GM18907 (cell line): Measurements from ENCODE around the gene BRICD5.
"Not testable (repeated sequence)": the region's sequence is repeated elsewhere in the genome, so short reads cannot be mapped to it uniquely, and the experiment has no call there.

Experiments used
- ATAC-seq: cut with Tn5 transposase; IDR thresholded peaks from one replicate; pipeline ENCODE4 v1.9.1; 2021; ENCODE audit warnings: mild to moderate bottlenecking, moderate library complexity; ENCODE audit not compliant: unreplicated experiment

BRICD5 gene

DNA sequence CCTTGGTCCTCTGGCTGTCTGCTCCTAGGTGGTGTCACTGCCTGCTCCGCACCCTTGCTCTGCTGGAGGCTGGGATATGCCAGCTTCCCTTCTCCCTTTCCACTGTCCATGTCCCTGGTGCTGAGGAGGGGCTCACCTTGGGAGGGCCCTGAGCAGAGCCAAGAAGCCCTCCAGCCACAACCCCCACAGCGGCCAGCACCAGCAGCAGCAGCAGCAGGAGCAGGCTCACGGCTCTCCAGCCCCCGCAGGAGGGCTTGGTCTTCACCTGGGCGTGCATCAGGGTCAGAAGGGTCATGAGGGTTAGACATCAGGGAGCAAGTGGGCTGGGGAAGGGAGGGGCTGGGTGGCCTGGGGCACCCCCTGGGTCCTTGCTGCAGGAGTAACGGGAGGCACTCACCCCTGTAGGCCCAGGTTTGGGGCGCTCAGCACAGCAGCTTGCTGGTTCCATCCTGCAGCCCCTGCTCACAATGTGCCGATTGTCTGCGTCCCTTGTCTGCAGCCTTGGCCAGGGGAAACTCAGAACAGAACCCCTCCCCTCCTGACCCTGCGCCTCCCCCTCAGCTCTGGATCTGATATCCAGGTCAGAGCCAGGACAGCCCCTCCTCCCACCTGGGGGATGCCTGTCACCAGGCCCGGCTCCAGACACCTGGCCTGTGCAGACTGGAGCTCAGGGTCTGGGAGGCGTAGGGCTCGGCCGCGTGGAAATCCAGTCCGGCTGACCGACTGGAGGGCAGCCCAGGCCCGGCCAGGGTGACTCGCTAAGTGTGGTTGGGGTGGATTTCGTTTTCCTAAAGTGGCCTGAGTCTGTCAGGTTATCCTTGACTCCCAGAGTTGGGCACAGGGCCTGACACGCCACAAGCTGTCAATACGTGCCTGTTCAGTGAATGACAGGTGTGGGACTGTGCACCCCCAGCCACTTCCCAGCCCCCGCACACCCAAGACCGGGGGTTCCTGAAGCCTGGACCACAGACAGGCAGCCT lies at the start of gene BRICD5:
Gene BRICD5 (minus strand): TSS at position 478 of the 980 bp plus-strand sequence. CDS start 30 bp downstream, at position 448.
- ATAC-seq: no peak

DNA sequence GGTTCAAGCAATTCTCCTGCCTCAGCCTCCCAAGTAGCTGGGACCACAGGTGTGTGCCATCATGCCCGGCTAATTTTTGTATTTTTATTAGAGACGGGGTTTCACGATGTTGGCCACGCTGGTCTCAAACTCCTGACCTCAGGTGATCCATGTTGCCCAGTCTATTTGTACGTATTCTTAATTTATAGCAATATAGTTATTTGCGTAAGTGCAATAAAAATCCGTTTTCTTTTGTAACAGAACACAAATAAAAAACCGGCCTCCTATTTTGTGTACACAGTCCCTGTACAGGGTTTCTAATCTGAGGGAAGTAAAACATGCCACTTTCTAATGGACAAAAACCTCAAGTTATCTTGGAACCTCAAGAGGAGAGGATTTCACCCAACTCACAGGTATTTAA lies 49.6 kb upstream of the BRICD5 start:
- no peak for ATAC-seq

DNA sequence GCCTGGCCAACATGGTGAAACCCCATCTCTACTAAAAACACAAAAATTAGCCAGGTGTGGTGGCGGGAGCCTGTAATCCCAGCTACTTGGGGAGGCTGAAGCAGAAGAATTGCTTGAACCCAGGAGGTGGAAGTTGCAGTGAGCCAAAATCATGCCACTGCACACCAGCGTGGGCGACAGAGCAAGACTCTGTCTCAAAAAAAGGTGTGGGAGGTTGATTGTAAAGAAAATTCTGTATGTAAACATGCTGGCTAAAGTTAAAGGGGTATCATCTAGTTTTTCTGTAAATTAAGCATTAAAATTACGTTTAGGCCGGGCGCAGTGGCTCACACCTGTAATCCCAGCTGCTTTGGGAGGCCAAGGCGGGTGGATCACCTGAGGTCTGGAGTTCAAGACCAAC lies 47.9 kb upstream of the BRICD5 start:
- ATAC-seq: not testable (repeated sequence)

DNA sequence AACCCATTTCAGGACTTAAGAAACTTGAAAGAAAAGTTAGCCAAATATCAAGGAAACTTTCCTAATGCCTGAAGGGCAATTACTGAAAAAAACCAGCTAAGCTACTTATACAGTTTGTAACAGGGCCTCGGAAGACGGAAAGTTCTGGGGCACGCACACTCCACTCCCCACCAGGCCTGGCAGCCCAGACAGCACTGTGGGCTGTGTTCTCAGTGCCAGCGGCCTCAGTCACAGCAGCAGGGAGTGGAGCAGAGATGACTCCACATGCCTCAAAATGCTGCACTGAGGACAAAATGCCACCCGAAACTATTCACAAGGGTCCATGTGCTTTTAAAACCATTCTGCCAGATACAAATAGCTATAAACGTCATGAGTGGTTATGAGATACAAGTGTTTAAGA lies 47.1 kb upstream of the BRICD5 start:
- ATAC-seq: no peak

DNA sequence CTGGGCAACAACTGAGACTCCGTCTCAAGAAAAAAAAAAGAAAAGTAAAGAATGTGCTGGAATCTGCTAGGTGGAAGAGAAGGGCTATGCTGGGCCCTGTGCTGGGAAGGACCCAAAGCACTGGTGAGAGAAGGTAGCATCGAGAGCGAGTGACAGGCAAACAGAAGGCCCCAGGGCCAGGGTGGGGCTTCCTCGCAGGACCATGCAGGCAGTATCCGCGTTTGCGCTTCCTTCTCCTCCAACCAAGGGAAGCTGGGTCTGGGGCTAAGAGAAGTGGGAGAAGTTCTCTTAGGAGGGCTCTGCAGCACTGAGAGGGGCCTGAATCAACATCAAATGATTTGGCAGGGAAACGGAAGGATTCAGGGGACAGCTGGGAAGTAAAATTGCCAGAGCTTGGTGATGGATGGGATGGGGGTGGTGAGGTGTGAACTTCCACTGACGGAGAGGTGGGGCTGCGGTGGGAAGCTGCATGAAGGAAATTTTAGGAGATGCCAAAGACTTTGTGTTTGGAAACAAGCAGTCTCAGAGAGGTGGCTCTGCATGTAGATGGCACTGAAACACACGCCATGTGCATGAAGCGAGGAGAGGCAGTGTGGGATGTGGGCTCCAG lies 46.0 kb upstream of the BRICD5 start:
- ATAC-seq: no peak

DNA sequence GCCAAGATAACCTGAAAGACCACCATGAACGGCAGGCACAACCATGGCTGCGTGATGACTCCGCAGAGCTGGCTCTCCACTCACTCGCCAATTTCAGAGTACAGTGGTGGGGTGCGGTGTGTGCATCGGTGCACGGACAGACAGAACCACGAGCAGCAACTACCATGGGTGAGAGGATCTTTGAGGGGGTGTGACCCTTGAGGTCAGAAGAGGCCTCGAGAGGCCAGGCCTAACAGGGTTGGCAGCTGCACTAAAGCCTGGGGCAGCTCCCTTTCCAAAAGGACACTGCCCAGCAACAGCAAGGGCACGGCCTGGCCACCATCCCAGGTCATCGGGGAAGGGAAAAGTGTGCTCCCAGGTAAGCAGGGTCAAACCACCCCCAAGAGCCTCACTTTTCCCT lies 42.6 kb upstream of the BRICD5 start:
- ATAC-seq: no peak

DNA sequence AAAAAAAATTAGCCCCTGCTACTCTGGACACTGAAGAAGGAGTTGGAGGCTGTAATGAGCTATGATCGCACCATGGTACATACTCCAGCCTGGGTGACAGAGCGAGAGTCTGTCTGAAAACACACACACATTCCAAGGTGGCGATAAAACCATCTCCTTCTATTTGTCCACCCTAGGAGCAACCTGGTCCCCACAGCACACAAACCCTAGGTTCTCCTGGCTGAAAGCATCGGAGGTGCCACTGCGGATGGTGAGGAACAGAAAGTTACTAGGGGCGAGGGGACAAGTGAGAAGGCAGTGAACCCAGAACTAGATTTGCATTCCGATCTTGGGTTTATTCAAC lies 42.1 kb upstream of the BRICD5 start:
- ATAC-seq: no peak

DNA sequence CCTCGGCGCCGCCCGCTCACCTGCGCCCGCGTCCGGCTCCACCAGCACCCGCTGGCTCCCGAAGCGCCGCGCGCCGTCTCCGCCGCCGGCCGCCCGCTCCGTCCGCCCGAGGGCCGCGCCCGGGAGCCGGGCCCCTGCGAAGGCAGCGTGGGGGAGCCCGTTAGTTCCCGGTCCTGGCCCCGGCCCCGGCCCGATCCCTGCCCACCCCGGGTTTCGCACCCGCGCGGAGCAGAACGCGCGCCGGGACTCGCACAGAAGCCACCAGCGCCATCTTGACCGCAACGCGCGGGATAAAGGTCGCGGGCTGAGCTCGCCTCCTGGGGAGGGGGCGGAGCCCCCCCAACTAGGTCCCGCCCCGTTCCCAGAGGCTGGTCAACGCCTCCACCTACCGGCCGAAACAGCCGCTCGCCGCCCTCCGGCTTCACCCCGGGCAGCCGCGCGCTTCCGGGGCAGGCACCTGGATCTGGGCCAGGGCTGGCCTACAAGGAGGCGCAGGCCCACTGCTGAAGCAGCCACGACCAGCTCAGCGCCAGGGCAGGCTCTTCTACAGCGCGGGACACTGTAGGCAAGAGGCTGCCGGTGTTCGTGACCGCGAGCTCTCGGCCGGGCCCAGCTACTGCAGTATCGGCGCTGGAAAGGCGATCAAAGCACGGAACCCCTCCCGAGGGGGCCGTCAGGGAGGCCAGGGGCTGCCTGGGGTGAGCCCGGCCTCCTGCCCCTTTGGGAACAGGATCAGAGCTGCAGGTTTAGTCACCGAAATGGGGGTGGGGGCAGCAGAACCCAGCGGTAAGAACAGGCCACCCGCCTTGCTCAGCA lies 40.8 kb upstream of the BRICD5 start, which contains the start of gene ECI1:
Gene ECI1 (minus strand): TSS at position 292 of the 816 bp plus-strand sequence. CDS start 21 bp downstream, at position 271.
- ATAC-seq: peak; percentile 88

DNA sequence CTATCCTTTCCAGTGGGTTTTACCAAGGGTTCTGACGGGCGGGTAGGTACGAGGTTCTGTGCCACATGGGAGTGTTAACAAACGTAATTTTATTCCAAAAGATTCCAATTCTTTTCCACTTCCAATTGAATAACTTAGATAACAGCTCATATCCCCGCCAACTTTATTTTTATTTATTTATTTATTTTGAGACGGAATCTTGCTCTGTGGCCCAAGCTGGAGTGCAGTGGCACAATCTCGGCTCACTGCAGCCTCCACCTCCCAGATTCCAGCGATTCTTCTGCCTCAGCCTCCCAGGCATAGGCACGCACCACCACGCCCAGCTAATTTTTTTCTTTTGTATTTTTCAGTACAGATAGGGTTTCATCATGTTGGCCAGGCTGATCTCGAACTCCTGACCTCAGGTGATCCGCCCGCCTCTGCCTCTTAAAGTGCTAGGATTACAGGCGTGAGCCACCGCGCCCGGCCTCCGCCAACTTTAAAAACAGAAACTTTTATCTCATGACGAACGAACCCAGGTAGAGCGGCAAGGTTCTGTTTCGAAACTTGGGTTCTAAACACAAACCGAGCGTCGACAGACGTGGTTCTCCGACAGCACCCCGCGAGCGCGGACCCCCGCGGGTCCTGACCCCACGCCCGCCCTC lies 40.1 kb upstream of the BRICD5 start:
- no peak for ATAC-seq

DNA sequence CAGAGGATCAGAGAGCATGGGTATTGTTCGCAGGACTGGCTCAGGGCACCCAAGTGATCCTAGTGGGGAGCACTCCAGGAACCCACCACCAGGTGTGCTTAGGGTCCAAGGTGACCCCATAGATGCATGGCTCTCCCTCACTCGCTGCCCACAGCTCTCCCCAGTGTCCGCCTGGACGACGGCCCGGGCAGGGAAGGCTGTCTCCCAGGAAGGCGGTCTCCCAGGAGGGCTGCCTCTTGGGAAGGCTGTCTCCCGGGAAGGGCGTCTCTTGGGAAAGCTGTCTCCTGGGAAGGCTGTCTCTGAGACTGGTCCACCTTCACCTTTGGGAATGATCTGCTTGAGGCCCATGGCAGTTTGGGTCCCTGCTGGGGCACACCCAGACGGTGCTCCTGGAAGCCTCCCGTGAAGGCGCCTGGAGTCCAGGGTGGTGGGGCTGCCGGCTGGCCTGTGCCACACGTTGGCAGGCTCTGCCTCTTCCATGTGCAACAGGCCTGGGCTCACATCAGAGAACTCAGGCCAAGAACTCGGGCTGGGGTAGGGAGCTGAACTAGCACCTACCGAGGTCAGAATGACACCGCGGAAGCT lies 35.7 kb upstream of the BRICD5 start:
- no peak for ATAC-seq

DNA sequence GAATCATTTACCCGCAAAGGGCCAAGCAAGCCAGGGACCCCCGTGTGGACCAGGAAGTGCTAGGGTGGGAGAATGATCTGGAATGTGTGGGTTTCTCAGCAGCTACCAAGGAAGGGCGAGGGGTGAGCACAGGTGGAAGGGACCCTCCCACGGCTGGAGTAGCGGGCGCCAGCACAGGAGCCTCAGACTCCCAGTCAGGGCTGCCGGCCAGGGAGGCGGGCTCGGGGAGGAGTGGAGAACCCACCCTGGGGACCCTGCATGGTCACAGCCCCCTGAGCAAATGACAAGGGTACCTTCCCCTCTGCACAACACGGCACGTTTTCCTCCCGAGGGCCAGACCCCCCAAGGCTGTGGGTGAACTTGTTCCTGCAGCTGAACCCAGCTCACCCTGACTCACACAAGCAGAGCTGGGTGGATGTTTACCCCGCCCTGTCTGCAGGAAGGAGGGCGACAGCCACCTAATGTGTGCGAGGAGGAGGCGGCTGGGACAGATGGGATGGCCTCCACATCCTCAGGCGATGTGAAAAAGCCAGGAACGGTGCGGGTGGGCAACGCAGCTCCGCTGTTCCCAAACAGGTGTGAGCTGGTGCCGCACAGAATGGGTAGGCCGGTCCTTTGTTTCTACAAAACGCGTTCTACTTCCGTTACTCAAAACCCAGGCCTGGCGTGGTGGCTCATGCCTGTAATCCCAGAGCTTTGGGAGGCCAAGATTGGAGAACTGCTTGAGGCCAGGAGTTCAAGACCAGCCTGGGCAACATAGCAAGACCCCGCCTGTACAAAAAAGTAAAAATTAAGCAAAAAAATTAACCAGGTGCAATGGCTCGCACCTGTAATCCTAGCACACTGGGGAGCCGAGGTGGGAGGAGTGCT lies 34.5 kb upstream of the BRICD5 start:
- no peak for ATAC-seq

DNA sequence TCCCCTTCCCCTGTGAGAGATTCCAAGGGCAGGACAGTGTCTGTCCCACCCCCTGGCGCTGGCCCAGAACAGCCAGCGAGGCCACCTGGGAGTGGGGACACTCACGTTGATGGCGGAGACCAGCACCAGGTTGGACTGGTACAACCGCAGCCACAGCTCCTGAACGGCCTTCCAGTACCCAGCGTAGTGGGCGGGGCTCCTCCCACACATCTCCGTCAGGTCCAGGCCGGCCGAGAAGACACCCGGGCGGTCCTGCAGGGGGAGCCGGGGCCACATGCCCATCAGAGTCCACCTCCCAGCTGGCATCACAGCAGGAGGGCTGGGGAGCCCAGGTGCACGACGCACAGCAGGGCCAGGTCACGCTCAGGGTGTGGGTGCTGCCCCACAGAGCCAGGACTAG lies 33.6 kb upstream of the BRICD5 start:
- no peak for ATAC-seq

DNA sequence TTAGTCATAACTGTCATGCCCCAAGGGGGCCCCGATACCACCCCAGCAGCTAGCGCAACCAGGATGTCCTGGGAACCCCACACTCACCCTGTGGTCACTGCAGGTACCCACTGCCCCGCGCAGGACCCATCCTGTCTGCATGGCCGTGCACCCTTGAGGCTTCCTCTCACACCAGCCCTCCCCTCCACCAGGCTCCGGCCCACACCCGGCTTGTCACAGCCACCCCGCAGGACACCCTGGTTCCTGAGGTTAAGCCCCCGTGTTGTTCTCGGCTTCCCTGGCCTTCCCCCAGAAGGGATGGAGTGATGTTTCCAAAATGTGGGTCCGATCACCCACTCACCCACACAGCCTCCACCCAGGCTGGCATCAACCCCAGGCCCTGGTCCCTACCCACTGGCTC lies 33.1 kb upstream of the BRICD5 start:
- no peak for ATAC-seq

DNA sequence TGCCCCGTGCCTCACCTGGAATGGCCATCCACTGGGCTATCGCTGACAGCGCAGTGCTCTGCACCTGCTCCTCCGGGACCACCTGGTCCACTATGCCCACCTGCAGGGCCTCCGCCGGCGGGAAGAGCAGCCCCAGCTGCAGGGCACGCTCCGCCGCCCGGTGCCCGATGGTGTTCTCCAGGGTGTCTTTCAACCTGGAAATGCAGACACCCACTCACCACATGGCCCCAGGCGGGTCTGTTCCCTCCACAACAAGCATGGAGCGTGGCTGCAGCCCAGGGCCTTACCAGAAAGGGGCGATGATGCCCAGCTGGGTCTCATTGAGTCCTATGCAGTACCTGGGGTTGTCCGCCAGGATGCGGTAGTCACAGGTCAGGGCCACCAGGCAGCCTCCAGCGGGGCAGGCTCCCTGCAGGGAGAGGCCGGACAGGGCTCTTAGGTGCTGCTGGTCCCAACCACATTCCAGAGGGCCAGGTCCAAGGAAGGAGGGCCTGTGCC lies 32.4 kb upstream of the BRICD5 start:
- ATAC-seq: no peak

DNA sequence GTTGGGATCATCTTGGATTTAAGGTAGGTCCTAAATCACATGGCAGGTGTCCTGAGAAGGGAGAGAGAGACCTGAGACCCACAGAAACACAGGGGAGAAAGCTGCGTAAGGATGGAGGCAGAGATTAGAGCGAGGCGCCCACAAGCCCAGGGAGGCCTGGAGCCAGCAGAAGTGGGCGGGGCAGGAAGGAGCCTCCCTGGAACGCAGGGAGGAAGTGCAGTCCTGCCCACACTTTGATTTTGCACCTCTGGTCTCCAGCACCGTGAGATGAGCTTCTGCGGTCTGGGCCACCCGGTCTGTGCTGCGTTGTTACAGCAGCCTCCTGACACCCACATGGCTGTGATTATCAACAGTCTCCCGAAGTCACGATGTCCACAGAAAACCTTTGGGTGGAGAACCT lies 31.9 kb upstream of the BRICD5 start:
- no peak for ATAC-seq

DNA sequence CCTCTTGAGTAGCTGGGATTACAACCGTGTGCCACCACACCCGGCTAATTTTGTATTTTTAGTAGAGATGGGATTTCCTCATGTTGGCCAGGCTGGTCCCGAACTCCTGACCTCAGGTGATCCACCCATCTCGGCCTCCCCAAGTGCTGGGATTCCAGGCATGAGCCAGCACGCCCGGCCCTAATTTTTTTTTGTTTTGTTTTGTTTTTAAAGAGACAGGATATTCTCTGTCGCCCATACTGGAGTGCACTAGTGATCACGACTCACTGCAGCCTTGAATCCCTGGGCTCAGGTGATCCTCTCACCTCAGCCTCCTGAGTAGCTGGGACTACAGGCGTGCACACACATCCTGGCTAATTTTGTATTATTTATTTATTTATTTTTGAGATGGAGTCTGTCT lies 29.7 kb upstream of the BRICD5 start:
- ATAC-seq: not testable (repeated sequence)

DNA sequence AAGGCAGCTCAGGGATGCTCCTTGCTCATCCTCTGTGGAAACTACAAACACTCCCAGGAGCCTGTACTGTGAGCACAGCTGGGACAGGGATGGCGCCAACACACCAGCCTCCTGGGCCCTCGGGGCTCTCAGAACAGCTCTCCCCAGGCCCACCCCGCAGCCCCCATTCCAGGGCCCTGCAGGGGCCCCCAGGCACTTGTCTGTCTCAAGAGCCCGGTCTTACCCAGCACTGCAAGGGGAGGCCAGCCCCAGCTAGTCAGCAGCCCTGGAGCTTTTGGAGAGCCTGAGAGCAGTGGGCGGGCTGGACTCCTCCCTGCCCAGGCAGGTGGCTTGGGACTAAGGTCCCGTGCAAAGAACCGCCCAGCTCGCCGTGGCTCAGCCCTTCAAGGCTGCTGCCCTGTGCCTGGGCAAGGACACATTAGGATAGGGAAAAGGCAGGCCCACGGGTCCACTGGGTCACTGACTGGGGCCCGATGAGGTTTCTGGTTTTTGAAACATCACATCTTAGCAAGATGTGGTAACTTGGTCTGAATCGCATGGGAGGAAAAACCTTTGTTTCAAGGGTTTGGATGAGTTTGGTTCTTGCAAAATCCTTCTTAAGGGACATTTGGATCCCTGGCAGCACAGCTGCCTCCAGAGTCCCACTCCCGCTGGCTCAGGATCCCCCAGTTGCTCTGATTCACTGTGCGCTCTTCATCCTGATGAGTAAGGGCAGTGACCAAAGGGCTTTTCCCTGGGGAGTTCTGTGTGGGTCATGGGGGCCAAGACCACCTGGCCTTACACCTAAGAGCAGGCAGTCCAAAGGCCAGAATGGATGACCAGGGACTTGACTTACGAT lies 28.4 kb upstream of the BRICD5 start:
- ATAC-seq: no peak

DNA sequence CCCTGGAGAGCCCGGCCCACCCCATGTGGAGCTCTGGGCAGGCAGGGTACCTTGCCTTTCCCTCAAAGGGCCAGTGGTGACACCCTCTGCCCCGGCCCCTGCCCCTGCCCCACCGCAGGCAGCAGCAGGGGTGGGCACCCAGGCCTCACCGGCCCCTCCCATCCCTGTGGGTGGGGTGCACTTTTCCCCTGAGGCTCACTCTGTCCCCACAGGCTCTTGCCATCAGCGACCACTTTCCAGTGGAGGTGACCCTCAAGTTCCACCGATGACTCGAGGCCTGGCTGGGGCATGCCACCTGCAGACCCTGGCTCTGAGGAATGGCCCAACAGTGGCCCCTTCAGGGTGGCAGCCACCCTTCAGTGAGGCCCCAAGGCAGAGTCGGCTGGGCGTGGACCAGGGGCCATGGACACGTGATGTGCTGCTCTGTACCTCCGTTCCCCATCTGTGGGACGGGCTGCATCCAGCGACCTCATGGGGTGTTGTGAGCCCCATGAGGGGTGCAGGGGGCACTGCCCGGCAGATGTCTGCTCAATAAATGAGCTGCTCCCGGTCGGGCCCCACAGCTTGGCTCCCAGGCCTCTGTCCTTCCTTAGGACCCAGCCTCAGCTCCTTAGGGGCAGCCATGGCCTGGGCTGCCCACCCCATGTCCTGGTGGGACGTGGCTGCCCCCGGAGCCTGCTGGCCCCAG lies 27.6 kb upstream of the BRICD5 start:
- no peak for ATAC-seq
